ENCODE measurements around the gene RYR3.

RYR3 gene

DNA sequence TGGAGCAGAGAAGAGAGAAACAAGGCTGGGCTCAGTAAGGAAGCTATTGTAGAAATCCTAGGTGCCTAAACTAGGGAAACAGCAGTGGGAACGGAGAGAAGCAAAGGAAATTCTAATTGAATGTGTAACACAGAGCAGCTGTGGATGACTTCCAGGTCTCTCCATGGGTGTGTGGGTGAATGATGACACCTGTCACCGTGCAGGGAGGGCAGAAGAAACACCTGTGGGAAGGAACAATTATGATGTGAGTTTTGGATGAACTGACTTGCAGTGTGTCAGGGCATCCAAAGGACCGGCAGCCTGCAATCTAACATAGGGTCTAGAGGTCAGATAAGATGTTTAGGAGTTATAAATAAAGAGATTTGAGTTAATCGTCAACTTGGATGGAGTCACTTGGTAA is 144.2 kb downstream of the RYR3 start:
- DNase-seq: no peak

- DNase-seq: no peak
Measured at GRCh38 chr15:33458421-33458820, 147.7 kb downstream of the RYR3 start.

- DNase-seq: no peak
Measured at GRCh38 chr15:33460166-33460805, 149.5 kb downstream of the RYR3 start.

GRCh38 chr15:33461671-33462070 is 150.9 kb downstream of the RYR3 start:
- no peak for DNase-seq

DNA sequence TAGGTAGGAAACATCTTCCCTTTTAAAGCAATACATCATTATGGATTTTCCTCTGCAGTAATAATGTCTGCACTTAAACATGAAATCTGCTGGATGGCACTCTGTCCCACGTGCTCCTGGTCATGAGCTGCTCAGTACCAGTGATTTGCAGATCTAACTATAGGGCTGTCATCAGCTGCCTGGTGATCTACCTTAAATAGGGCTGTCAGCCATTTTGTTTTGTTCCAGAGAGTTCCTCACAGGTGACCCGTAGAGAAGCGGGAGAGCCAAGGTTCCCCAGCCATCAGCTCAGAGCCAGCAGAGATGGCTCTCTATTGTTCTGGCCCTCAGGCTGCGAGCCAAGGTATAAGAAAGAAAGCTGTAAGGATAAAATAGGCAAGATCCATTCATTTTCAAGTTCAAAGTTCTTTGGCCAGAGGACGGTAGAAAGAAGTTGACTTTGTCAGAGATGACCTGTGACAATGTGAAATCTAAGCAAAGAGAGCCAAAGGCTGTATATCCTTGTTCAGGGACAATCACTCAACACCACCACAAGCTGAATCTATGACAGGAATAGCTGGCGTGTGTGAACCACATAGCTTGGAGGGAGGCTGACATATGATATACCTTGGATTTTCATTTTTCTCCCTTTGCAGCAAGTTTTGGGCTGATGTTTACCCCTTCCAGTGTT is 156.5 kb downstream of the RYR3 start:
- DNase-seq: no peak

DNA sequence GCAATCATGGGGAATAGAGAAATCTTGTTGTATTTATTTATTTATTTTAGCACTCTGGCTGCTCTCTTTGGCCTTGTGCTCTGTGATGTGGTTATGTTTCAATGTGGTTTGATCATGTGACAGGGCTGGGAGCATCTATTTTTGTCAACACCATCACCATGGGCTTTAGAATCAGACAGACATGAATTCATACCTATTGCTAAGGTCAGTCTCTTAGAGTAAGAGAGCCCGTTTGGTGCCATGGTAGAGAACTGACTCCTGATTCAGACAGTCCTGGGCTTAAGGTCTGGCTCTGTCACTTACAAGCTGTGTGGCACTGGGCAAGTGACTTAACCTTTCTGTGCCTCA is 157.0 kb downstream of the RYR3 start:
- DNase-seq: no peak

DNA sequence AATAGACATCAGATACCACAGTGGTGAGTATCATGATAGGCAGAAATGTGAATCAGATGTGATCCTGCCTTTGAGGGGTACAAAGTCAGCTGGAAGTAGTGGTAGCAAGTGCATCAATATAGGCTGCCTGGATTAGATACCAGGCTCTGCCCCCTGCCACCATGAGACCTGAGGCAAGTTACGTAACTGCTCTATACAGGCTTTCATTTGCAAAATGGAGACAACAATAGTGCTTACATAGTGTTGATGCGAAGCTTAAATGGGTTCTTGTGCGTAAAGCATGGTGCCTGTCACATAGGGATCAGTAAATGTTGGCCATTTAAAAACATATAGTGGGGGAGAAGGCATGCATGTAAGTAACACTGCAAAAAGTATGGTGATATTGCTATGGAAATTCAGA is 158.0 kb downstream of the RYR3 start:
- DNase-seq: no peak

- no peak for DNase-seq
Measured at GRCh38 chr15:33473005-33473404, 162.2 kb downstream of the RYR3 start.

DNA sequence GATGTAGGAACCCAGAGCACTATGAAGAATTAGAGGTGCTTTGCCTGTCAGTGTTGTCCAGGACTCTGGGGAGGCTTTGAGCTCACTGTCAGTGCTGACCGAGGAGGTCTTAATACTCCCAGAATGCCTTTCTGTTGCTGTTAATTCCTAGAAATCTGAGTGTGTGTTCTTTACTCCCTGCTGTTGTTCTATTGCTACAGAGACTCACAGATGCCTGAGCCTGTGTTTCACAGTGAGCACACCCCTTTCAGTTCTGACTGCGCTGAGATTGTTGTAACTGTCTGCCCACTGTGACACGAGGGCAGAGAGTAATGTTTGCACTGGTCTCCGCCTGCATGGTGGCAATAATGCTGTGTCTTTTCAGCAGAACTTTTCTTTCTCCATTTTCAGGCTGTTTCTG is 162.9 kb downstream of the RYR3 start:
- DNase-seq: no peak

- no peak for DNase-seq
Measured at GRCh38 chr15:33476076-33476475, 165.3 kb downstream of the RYR3 start.

DNA sequence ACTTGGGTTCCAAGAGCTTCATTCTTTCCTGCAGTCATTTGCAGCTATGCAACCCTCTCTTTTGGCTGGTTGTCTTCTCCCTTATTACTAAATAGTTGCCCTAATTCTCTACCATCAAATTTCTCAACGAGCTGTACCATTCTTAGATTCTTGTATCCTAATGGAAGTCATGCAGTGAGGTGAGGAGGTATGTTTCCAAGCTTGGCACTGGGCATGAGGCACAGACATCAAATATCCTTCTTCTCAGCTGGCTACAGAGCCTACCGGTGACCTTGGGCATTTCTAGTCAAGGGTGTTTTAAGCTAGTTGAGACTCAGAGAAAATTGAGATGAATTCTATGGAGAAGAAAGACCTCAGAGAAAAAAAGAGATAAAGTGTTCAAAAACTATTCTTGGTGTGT is 166.1 kb downstream of the RYR3 start:
- no peak for DNase-seq

GRCh38 chr15:33489335-33489734 is 178.6 kb downstream of the RYR3 start:
- no peak for DNase-seq

DNA sequence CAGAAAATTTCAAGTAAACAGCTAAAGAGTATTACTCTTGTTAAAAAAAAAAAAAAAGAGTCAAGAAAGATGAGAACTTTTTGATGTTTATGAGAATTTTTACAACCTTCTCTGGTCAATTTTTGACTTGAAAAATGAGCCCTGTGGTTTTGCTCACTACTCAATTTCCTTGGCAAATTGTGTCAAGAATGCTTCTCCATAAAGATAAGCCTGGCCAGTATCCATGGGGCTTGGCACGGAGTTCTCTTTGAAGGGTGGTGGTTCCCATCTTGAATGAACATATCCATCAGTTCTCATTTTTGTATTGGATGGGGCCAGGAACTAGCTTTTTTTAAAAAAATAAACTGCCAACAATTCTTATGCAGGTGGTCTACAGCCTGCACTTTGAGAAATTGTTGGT is 179.9 kb downstream of the RYR3 start:
- no peak for DNase-seq

GRCh38 chr15:33492434-33493052 is 181.8 kb downstream of the RYR3 start:
- DNase-seq: no peak

DNA sequence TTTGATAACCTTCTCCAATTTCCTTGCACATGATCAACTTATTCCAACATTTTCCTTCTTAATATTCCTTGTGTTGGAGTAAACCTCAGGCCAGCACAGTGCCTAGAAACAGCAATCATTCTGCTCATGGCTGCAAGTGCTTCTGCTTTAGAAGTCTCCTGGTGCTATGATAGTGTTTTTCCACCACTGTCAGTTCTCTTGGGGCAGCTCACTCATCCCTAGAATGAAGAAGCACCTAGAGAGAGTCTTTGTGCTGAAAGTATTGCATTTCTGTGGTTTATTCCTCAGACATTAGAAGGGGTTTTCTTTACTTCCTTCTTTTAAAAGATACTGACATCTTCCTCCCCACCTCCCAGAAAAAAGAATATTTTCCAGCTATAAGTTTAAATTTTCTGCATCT is 183.5 kb downstream of the RYR3 start:
- no peak for DNase-seq

GRCh38 chr15:33500432-33501195 is 189.8 kb downstream of the RYR3 start:
- DNase-seq: no peak

- no peak for DNase-seq
Measured at GRCh38 chr15:33503681-33504080, 192.9 kb downstream of the RYR3 start.

GRCh38 chr15:33506781-33507296 is 196.1 kb downstream of the RYR3 start:
- DNase-seq: no peak

GRCh38 chr15:33508703-33509102 is 197.9 kb downstream of the RYR3 start:
- DNase-seq: no peak

- no peak for DNase-seq
Measured at GRCh38 chr15:33515121-33515520, 204.4 kb downstream of the RYR3 start.

- DNase-seq: no peak
Measured at GRCh38 chr15:33516563-33516962, 205.8 kb downstream of the RYR3 start.

GRCh38 chr15:33517944-33518343 is 207.2 kb downstream of the RYR3 start:
- DNase-seq: no peak

GRCh38 chr15:33518421-33518820 is 207.7 kb downstream of the RYR3 start:
- DNase-seq: no peak

DNA sequence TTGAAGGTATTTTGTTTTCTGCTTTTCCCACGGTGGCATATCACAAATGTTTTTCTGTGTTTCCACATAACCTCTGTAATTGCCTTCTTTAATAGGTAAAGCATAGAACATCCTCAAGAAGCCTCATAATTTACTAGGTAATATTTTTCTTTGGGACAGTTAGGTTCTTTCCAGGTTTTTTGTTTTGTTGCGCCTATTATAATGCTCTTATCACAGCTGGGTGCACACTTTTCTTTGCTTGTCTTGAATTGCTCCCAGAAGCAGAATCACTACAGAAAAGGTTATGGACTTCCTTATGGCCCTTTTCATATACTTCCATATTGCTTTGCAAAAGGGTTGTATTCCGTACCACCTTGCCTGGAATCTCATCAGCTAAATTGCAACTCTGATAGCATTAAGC is 213.5 kb downstream of the RYR3 start:
- DNase-seq: no peak
